Medulla oblongata (tissue), 1 donor: ENCODE results near the gene SEC22A.
"Not testable (repeated sequence)": the region's sequence is repeated elsewhere in the genome, so short reads cannot be mapped to it uniquely, and the experiment has no call there.

ENCODE experiments used
- DNase-seq: peaks from one replicate; pipeline ENCODE4 v3.0.0-alpha.2; 2015; ENCODE audit errors: extremely low spot score

Gene SEC22A

GRCh38 chr3:123169930-123170329 is 31.8 kb upstream of the SEC22A start:
- DNase-seq, result no peak

DNA sequence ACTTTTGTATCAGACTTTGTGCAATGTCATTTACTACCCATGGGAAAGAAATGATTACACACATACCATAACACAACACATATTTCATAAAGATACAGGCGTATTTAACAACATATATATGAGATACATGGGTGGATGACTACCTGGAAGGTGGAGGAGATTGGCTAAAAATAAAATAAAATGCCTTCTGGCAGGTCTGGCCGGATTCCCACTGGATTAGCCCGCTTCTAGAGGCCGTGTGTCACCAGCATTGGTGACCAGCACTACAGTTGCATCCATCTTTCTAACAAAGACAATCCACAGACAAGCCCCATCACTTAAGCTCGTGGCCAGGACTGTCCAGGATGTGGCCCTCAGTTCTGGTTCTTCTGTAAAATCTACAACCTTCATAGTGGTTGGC is 21.0 kb upstream of the SEC22A start:
- no peak for DNase-seq

DNA sequence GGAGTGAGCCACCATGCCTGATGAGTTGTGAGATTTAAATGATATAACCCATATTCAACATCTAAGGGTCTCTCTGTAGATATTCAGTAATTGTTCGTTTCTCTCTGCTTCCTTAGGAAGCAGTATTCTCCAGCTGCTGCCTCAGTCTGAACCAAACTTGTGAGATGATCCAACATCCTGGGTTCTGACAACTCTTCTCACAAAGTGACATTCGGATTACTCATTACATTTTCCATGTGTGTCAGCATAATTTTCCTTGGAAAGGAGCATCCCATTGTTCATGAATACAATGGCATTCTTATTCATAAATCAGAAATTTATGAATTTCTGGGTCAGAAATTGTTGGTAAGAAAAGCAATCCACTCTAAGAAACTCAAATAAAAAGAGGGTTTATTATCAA is 15.0 kb upstream of the SEC22A start:
- DNase-seq, result no peak

DNA sequence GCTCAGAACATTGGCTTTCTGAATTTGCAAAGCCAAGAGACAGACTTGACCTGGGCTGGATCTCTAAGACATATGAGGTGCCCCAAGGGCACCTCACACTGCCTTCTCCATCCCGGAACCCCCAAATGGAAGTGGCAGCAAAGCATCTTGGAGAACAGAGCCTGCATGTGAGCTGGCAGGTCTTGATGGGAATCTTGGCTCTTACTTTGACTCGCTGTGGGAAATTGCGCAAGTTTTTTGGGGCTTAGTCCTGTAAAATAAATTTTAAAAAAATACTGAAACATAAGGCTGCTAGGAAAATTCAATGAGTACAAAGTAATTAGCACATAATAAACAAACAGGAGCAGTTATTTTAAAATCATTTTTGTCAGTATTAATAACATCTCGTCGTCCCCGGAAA is 13.7 kb upstream of the SEC22A start:
- no peak for DNase-seq

GRCh38 chr3:123193448-123194101 is 8.2 kb upstream of the SEC22A start:
- no peak for DNase-seq

GRCh38 chr3:123194552-123194951 is 7.2 kb upstream of the SEC22A start:
- DNase-seq, result peak; percentile 17

DNA sequence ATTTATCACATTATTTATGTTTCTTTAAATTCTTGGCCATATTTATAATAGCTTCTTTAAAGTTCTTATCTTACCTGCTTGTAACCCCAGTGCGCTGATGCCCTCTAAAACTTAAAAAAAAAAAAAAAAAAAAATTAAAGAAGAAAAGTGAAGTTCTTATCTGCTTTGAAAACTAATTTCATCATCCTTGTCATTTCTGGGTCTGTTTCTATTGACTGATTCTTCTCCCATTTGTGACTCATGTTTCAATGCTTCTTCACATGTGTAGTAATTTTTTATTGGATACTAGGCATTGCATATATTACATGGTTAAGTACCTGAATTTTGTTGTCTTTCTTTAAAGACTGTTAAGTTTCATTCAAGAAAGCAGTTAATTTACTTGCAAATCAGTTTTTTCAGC is 3.4 kb upstream of the SEC22A start:
- no peak for DNase-seq

- DNase-seq, result peak; percentile 28
Observed at GRCh38 chr3:123201223-123201556, 553 bp upstream of the SEC22A start.

GRCh38 chr3:123202451-123202850 is 708 bp downstream of the SEC22A start:
- peak; percentile 11 for DNase-seq

GRCh38 chr3:123218990-123219389 is 17.2 kb downstream of the SEC22A start:
- no peak for DNase-seq

GRCh38 chr3:123221369-123221768 is 19.6 kb downstream of the SEC22A start:
- DNase-seq, result not testable (repeated sequence)

GRCh38 chr3:123225016-123225415 is 23.3 kb downstream of the SEC22A start:
- DNase-seq, result no peak

DNA sequence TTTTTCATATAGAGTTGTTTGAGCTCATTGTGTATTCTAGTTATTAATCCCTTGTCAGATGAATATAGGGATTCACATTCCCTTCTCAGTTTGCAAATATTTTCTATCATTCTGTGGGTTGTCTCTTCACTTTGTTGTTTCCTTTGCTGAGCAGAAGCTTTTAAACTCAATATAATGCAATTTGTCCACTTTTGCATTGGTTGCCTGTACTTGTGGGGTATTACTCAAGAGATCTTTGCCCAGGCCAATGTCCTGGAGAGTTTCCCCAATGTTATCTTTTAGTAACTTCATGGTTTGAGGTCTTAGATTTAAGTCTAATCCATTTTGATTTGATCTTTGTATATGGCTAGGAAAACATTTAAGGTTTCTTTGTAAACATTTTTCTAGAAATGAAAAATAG is 24.8 kb downstream of the SEC22A start:
- no peak for DNase-seq

- DNase-seq, result no peak
Observed at GRCh38 chr3:123229145-123229544, 27.4 kb downstream of the SEC22A start.

GRCh38 chr3:123236902-123237301 is 35.2 kb downstream of the SEC22A start:
- DNase-seq, result no peak

DNA sequence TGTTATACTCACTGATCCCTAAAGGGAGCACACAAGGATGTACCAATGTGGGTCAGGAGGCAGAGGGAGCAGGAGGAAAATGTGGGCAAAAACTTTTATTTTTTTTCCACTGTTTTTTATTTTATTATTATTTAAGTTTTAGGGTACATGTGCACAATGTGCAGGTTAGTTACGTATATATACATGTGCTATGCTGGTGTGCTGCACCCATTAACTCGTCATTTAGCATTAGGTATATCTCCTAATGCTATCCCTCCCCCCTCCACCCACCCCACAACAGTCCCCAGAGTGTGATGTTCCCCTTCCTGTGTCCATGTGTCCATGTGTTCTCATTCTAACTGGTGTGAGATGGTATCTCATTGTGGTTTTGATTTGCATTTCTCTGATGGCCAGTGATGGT is 37.4 kb downstream of the SEC22A start:
- DNase-seq, result not testable (repeated sequence)

GRCh38 chr3:123239756-123240155 is 38.0 kb downstream of the SEC22A start:
- no peak for DNase-seq

DNA sequence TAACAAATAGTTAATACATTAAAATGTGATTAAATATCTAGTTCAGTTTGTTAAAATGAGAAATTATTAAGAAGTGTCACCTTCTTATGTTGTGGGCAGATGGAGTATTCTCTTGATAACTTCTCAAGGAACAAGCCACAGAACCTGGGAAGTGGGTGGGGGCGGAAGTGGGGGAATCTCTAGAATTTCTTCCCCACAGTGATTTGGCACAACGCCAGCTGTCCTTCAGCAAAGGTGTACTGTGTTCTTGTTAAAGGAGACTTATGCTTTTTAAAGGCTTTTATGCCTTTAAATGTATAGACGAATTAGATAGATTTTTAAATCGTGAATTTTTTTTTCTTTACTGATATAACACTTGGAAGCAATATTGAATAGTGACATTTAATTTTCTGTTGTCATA is 42.4 kb downstream of the SEC22A start:
- no peak for DNase-seq

DNA sequence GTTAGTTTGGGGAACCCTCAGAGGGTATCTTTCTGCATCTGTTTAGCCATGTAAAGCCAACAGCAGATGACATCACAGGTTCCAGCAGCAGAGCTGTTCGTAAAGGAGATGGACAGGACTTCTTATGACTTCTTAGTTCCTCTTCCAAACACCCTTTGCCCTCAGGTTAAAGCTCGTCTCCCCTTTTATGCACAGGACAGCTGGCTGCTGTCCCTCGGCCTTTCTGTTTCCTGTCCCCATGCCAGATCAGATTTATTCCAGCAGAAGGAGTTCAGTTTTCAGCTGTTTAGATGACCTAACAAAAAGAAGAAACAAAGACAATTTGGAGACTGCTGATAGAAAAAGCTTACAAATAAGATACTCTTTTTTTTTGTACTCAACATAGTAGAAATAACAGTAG is 45.1 kb downstream of the SEC22A start:
- no peak for DNase-seq

DNA sequence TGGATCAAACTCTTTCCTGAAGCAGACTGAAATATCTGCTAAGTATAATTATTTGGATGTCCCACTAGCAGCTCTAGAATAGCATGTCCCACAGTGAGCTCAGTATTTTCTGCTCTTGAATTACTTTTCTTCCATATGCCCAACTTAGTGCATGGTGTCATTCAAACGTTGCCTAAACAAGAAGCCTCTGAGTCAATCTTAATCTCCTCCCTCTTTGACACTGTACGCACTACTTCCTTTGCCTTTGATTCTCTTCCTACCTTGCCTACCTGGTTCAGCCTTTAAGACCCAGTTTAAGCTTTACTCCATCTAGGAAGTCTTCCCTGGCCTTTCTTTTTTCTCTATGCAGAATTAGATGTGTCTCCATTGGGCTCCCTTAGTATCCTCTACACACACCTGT is 54.5 kb downstream of the SEC22A start:
- DNase-seq, result no peak

DNA sequence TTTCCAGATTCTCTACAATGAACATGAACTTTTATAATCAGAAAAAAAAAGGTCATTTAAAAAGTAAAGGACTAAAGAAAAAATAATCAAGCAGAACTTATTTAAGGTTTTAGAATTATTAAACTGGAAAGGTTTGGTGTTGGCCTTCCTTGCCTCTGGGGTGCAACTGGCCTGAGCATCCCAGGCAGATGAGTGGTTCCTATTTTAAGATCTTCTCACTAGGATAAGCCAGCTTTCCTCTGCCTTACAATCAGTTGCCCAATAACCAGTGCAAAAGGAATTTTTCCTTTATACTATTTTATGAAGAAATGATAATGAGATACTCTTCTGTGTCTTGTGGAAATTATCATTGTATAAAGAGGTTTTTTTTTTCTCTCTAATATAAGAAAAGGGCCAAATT is 56.6 kb downstream of the SEC22A start:
- DNase-seq, result no peak

DNA sequence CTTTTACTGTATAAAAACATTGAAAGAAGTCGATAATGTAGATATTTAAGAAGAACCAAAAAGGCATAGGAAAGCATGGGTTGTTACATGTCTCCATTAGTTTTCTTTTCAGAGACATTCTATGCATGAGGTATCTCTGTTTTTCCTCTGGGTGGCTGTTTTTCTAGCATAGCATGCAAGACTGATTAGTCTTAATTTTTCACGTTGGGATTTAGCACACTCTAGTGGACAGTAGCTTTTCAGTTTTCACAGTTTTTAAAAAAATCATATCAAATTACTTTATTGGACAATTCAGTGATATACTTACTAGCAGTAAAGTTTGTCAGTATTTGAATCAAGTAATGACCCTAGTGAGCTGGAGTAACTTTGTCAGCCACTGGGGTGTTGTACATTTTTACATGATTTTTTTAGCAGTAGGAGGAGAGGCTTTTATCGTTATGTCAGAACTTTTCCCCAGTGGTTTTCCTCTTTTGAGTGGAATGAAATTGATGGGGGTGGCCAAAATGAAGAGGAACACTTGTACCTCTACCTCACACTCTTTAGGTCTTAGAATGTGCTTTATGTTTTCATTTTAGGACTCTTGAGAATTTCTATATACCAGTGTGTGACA is 57.2 kb downstream of the SEC22A start:
- DNase-seq, result peak; percentile 45

DNA sequence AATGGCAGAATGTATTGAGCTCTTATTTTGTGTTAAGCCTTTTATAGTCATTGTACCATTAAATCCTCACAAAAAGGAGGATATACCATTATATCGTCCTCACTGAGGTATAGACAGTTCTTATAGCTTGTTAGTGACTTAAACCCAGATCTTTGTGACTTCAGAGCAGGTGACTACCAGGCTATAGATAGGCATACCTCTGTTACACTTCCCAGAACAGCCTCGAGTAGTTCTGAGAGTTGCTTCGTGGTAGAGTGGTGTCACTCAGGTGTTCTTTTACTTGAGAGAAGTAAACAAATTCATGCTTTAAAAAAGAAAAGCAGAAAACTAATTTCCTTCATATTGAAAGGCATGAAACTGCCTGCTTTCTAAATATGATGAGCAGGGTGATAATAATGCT is 59.9 kb downstream of the SEC22A start:
- no peak for DNase-seq

DNA sequence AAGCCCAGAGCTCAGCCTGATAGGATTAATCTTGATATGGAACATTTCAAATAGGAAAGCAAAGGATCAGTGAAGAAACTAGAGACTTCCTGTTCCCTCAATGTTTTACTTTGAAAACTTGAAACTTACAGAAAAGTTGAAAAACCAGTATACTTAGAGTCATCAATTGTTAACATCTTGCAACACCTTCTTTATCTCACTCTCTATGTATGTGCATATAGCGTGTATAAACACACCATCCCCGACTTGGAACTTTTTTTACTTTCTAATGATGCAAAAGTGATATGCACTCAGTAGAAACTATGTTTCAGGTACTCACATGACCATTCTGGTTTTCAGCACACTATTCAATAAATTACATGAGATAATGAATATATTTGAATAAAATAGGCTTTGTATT is 60.5 kb downstream of the SEC22A start:
- DNase-seq, result no peak
